B cell (primary cell): Measurements from ENCODE around the gene SLC1A2. TPM values are rescaled to one million over a fixed set of nuclear protein-coding genes. Genes with fewer than 3 reads are reported as not detected.

ENCODE experiments used
- ATAC-seq: fragments of 200-7000 bp; cut with Tn5 transposase; one replicate; pipeline ENCODE4 v1.10.0; 2021; ENCODE audit warnings: low read depth, mild to moderate bottlenecking, moderate number of reproducible peaks, moderate library complexity
- CTCF ChIA-PET: fragments of 350-600 bp; sonication (Branson Sonifier 250); formaldehyde crosslinking; loops from one replicate; lab custom pipeline; 2021; ENCODE audit warnings: antibody characterized with exemption, inconsistent platforms; lab: Charles Lee
- POLR2A ChIA-PET: fragments of 350-600 bp; sonication (Branson Sonifier 250); formaldehyde crosslinking; loops from one replicate; lab custom pipeline; 2021; ENCODE audit warnings: antibody characterized with exemption; lab: Charles Lee
- DNase-seq: peaks from one replicate; pipeline ENCODE4 v3.0.0; 2013
- H2AFZ ChIP-seq: 2 replicates; pipeline ENCODE4 v1.6.1; 2012; ENCODE audit warnings: mild to moderate bottlenecking, low read depth, low read length; ENCODE audit not compliant: insufficient read depth, poor library complexity, severe bottlenecking
- H3K27ac ChIP-seq, 2 donors: 1 replicate in 1 of 2; 2 replicates in 1 of 2; pipeline ENCODE4 v1.5.1; 2012 to 2013; ENCODE audit warnings: low read length in 2 of 2, mild to moderate bottlenecking in 2 of 2, moderate library complexity in 1 of 2
- H3K27me3 ChIP-seq, 4 experiments: fragments of 200-600 bp in 1 of 4; sonication (generic) in 1 of 4; replicated peaks in 1 of 4; 1 replicate in 2 of 4; 2 replicates in 2 of 4; pipeline versions ENCODE4 v1.6.1 to v1.7.0; 2013 to 2016; ENCODE audit warnings: low read length in 3 of 4, mild to moderate bottlenecking in 2 of 4, mixed read lengths in 1 of 4, moderate library complexity in 1 of 4; ENCODE audit not compliant: insufficient read depth in 4 of 4, control insufficient read depth in 3 of 4; ENCODE audit errors: control extremely low read depth in 1 of 4
- H3K36me3 ChIP-seq, 2 experiments: replicated peaks in 1 of 2; 1 replicate in 1 of 2; 2 replicates in 1 of 2; pipeline versions ENCODE4 v1.6.1 to v1.7.1; 2013; ENCODE audit warnings: low read length in 1 of 2; ENCODE audit not compliant: insufficient read depth in 2 of 2, control insufficient read depth in 1 of 2; ENCODE audit errors: control extremely low read depth in 1 of 2, extremely low read depth in 1 of 2
- H3K4me1 ChIP-seq, 2 donors: fragments of 200-600 bp in 1 of 2; sonication (generic) in 1 of 2; 1 replicate in 1 of 2; 2 replicates in 1 of 2; pipeline versions ENCODE4 v1.5.1 to v1.6.1; 2013 to 2017; ENCODE audit warnings: low read length in 2 of 2; ENCODE audit not compliant: control insufficient read depth in 2 of 2, insufficient read depth in 2 of 2
- H3K4me2 ChIP-seq: replicated peaks from 2 replicates; pipeline ENCODE3; 2012; ENCODE audit warnings: mild to moderate bottlenecking, low read depth, low read length; ENCODE audit not compliant: poor library complexity, severe bottlenecking
- H3K4me3 ChIP-seq, 5 experiments: fragments of 200-600 bp in 1 of 5; sonication (generic) in 1 of 5; 1 replicate in 3 of 5; 2 replicates in 2 of 5; pipeline versions ENCODE4 v1.5.1 to v1.7.0; 2011 to 2016; ENCODE audit warnings: low read length in 4 of 5, mild to moderate bottlenecking in 4 of 5, low read depth in 2 of 5, control low read depth in 1 of 5, moderate library complexity in 1 of 5; ENCODE audit not compliant: insufficient read depth in 1 of 5; ENCODE audit errors: control extremely low read depth in 1 of 5, extremely low read depth in 1 of 5
- H3K79me2 ChIP-seq: fragments of 200-600 bp; sonication (generic); one replicate; pipeline ENCODE4 v1.6.0; 2016; ENCODE audit warnings: low read length; ENCODE audit not compliant: control insufficient read depth, insufficient read depth
- H3K9ac ChIP-seq: fragments of 200-600 bp; sonication (generic); 2 replicates; pipeline ENCODE4 v1.6.1; 2017; ENCODE audit warnings: mild to moderate bottlenecking, low read length, moderate library complexity
- H3K9me3 ChIP-seq, 3 donors: one replicate each; pipeline versions ENCODE4 v1.6.1 to v1.7.1; 2013; ENCODE audit warnings: low read length in 2 of 3; ENCODE audit not compliant: control insufficient read depth in 2 of 3, insufficient read depth in 1 of 3; ENCODE audit errors: control extremely low read depth in 1 of 3
- H4K20me1 ChIP-seq: 2 replicates; pipeline ENCODE4 v1.6.0; 2012; ENCODE audit warnings: mild to moderate bottlenecking, low read length; ENCODE audit not compliant: insufficient read depth, control insufficient read depth, poor library complexity, severe bottlenecking
- H3K27ac Mint-ChIP-seq: one replicate; pipeline ENCODE4 v1.8.0; 2021; ENCODE audit warnings: mixed read lengths
- H3K27me3 Mint-ChIP-seq: one replicate; pipeline ENCODE4 v1.8.0; 2021; ENCODE audit warnings: mixed read lengths
- H3K4me1 Mint-ChIP-seq: one replicate; pipeline ENCODE4 v1.8.0; 2021; ENCODE audit warnings: mixed read lengths
- H3K4me3 Mint-ChIP-seq: one replicate; pipeline ENCODE4 v1.8.0; 2021; ENCODE audit warnings: mixed read lengths
- H3K9me3 Mint-ChIP-seq: one replicate; pipeline ENCODE4 v1.8.0; 2022; ENCODE audit warnings: mixed read lengths; ENCODE audit not compliant: insufficient read depth
- EZH2 ChIP-seq: IDR thresholded peaks from 2 replicates; pipeline ENCODE4 v1.6.1; 2012; ENCODE audit warnings: borderline replicate concordance, low read depth, mild to moderate bottlenecking, moderate library complexity, low read length; ENCODE audit not compliant: insufficient read depth, poor library complexity, severe bottlenecking
- WGBS: methylation state at CpG from one replicate; pipeline ENCODE4 v1.1.5; 2013; ENCODE audit warnings: missing lambda C conversion rate; ENCODE audit not compliant: insufficient coverage; 5-methylcytosine and 5-hydroxymethylcytosine counted together
- intact Hi-C: fragments of 100-400 bp; cut with micrococcal nuclease; formaldehyde crosslinking; loops from one replicate; pipeline ENCODE4 v1.10.0; 2022
- polyA plus RNA-seq: library from polyadenylated mRNA; depleted of rRNA; stranded (reverse); fragments of >200 nt; gene quantifications from 2 replicates; pipeline ENCODE4 v1.2.3, GENCODE V29; 2012
- total RNA-seq, 2 donors: library from RNA; stranded (reverse); fragments of 120-200 nt in 1 of 2; gene quantifications; 1 replicate in 1 of 2; 2 replicates in 1 of 2; pipeline versions ENCODE4 v1.2.3 to v1.2.4, GENCODE V29; 2013 to 2022
- TF ChIP-seq, protein P1 (sequence below): fragments of 200-600 bp; IDR thresholded peaks from one replicate; pipeline ENCODE4 v1.8.0; 2022; ENCODE audit warnings: antibody characterized with exemption, mild to moderate bottlenecking

Gene SLC1A2
- total and polyA plus RNA-seq, 2 donors (not counting 1 experiment from before 2014, with no cell fraction given) = not detected

DNA sequence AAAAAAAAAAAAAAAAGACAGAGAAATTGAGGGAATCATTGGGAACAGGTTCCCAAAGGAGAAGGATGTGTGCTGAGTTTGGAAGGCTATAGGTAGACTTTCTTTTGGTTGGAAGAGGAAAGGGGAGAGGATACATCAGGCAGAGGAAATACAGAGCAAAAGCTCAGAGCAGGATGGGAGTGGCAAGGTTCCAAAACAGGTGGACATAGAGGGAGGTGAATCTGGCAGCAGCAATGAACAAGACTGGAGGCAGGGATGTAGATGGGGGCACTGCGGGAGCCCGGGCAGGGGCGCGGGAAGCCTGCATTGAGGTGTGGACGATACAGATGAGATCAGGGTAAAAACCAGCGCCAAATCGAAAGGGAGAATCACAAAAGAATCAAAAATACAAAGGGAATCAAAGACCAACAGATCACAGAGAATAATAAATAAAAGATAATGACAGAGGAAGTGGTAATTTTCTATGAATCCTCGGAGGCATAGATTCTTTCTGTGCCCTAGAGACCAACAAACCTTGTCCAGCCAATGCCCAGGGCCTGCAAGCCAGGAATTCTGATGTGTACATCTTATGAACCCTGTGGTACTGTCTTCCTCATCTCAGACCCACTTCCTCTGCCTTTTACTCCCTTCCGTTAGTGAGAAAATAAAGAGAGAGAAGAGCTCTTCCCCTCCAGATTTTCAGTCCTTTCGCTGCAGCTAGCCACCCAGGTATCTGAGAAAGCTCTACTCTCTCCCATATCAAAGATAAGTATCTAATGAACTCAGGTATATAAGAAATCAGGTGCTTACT lies 70.3 kb downstream of the SLC1A2 start:
- POLR2A ChIA-PET = no interaction called here
- H3K4me3 ChIP-seq = no peak overlapping the region
- ATAC-seq = no peak

DNA sequence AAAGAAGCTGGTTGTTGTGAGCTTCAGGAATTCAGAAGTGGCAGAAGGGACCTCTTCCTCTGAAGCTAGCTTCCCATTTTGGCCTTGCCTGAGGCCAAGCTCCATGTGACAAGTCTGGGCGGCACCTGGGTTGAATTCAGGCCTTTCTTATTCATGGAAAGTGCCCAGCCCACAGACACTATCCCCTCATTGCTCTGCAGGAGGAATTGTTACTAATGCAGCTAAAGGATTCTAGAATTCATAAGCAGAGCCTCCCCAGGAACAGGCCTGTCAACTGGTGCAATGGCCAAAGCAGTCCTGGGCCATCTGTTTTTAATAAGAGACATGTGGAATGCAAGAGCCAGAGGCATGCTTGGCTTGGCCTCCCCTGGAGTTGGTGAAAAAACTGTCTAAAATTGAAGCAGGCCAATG lies 71.4 kb downstream of the SLC1A2 start:
- H3K36me3 ChIP-seq = no peaks in the 10 kb centered on the region
- intact Hi-C loops = no loop called here
- POLR2A ChIA-PET = no interaction called here
- H3K4me3 ChIP-seq = no peak overlapping the region
- CTCF ChIA-PET = no interaction called here
- H3K4me1 ChIP-seq = peaks cover 5 to 11% of the 10 kb centered on the region in 2 donors
- H3K79me2 ChIP-seq = no peaks in the 10 kb centered on the region
- H3K4me2 ChIP-seq = no peak overlapping the region
- DNase-seq (no peak), ATAC-seq (no peak)
- Mint-ChIP-seq H3K4me1 (peaks cover 27% of the 10 kb centered on the region), H3K27me3 (no peaks in the 10 kb centered on the region), H3K9me3 (no peaks in the 10 kb centered on the region), H3K4me3 (no peak overlapping the region), H3K27ac (no peak overlapping the region)
- TF ChIP-seq, protein P1, sequence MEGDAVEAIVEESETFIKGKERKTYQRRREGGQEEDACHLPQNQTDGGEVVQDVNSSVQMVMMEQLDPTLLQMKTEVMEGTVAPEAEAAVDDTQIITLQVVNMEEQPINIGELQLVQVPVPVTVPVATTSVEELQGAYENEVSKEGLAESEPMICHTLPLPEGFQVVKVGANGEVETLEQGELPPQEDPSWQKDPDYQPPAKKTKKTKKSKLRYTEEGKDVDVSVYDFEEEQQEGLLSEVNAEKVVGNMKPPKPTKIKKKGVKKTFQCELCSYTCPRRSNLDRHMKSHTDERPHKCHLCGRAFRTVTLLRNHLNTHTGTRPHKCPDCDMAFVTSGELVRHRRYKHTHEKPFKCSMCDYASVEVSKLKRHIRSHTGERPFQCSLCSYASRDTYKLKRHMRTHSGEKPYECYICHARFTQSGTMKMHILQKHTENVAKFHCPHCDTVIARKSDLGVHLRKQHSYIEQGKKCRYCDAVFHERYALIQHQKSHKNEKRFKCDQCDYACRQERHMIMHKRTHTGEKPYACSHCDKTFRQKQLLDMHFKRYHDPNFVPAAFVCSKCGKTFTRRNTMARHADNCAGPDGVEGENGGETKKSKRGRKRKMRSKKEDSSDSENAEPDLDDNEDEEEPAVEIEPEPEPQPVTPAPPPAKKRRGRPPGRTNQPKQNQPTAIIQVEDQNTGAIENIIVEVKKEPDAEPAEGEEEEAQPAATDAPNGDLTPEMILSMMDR = no peak
- no peak for TF ChIP-seq EZH2
- H3K27me3 ChIP-seq = no peaks in the 10 kb centered on the region
- H3K9ac ChIP-seq = no peak overlapping the region
- WGBS = no CpG with 5 or more reads among the region's 1 CpG
- H3K9me3 ChIP-seq = no peaks in the 10 kb centered on the region
- no peak overlapping the region for H2AFZ ChIP-seq
- no peaks in the 10 kb centered on the region for H4K20me1 ChIP-seq
- no peak overlapping the region for H3K27ac ChIP-seq

More for the DNA sequence above, 70.3 kb downstream of the SLC1A2 start:
- CTCF ChIA-PET = no interaction called here
- no peaks in the 10 kb centered on the region for H3K9me3 ChIP-seq
- H3K4me1 ChIP-seq = peaks cover 5 to 7% of the 10 kb centered on the region in 2 donors
- no peaks in the 10 kb centered on the region for H3K27me3 ChIP-seq
- Mint-ChIP-seq H3K4me1 (peaks cover 22% of the 10 kb centered on the region), H3K27me3 (no peaks in the 10 kb centered on the region), H3K9me3 (no peaks in the 10 kb centered on the region), H3K27ac (no peak overlapping the region), H3K4me3 (no peak overlapping the region)
- no peak overlapping the region for H2AFZ ChIP-seq
- no peaks in the 10 kb centered on the region for H3K79me2 ChIP-seq
- H3K4me2 ChIP-seq = no peak overlapping the region
- TF ChIP-seq, protein P1 = no peak
- no peak for DNase-seq
- no peaks in the 10 kb centered on the region for H3K36me3 ChIP-seq
- no peaks in the 10 kb centered on the region for H4K20me1 ChIP-seq
- no peak overlapping the region for H3K27ac ChIP-seq
- intact Hi-C loops = no loop called here
- H3K9ac ChIP-seq = no peak overlapping the region
- WGBS = 81% methylated on average over 5 of the region's 10 CpGs
